Smooth muscle cell (in vitro differentiated cells): Measurements from ENCODE around the gene PTN. TPM values are rescaled to one million over a fixed set of nuclear protein-coding genes. Genes with fewer than 3 reads are reported as not detected.
"Not testable (repeated sequence)": the region's sequence is repeated elsewhere in the genome, so short reads cannot be mapped to it uniquely, and the experiment has no call there.

Experiments used
- DNase-seq: peaks from one replicate; lab custom pipeline; 2025; ENCODE audit not compliant: unreplicated experiment; lab: John Stamatoyannopoulos, UW
- H2AFZ ChIP-seq: fragments of 200-600 bp; sonication (generic); 2 replicates; pipeline ENCODE4 v1.6.0; 2016; ENCODE audit warnings: antibody characterized with exemption, low read depth, mild to moderate bottlenecking
- H3F3A ChIP-seq: fragments of 200-600 bp; sonication (generic); 2 replicates; pipeline ENCODE4 v1.6.0; 2017; ENCODE audit warnings: antibody characterized with exemption, low read depth
- H3K27ac ChIP-seq: fragments of 200-600 bp; sonication (generic); 2 replicates; pipeline ENCODE4 v1.5.1; 2016; ENCODE audit warnings: low read depth, mild to moderate bottlenecking
- H3K27me3 ChIP-seq: fragments of 200-600 bp; sonication (generic); 2 replicates; pipeline ENCODE4 v1.6.1; 2016; ENCODE audit warnings: low read depth, mild to moderate bottlenecking
- H3K36me3 ChIP-seq: fragments of 200-600 bp; sonication (generic); 2 replicates; pipeline ENCODE4 v1.5.1; 2016; ENCODE audit warnings: low read depth
- H3K4me1 ChIP-seq: fragments of 200-600 bp; sonication (generic); 2 replicates; pipeline ENCODE4 v1.5.1; 2016; ENCODE audit warnings: low read depth
- H3K4me2 ChIP-seq: fragments of 200-600 bp; sonication (generic); 2 replicates; pipeline ENCODE4 v1.6.0; 2016; ENCODE audit warnings: mild to moderate bottlenecking
- H3K4me3 ChIP-seq: fragments of 200-600 bp; sonication (generic); 2 replicates; pipeline ENCODE4 v1.5.1; 2016; ENCODE audit warnings: mild to moderate bottlenecking
- H3K79me2 ChIP-seq: fragments of 200-600 bp; sonication (generic); 2 replicates; pipeline ENCODE4 v1.6.0; 2016; ENCODE audit warnings: low read depth, mild to moderate bottlenecking
- H3K9ac ChIP-seq: fragments of 200-600 bp; sonication (generic); 2 replicates; pipeline ENCODE4 v1.6.0; 2016; ENCODE audit warnings: low read depth
- H3K9me3 ChIP-seq: fragments of 200-600 bp; sonication (generic); replicated peaks from 2 replicates; pipeline ENCODE4 v1.5.1; 2016; ENCODE audit warnings: low read depth
- H4K20me1 ChIP-seq: fragments of 200-600 bp; sonication (generic); 2 replicates; pipeline ENCODE4 v1.6.0; 2016; ENCODE audit warnings: low read depth
- WGBS: methylation state at CpG from one replicate; pipeline ENCODE4 v1.1.7; 2016; ENCODE audit warnings: low lambda C conversion rate; 5-methylcytosine and 5-hydroxymethylcytosine counted together
- polyA plus RNA-seq: library from polyadenylated mRNA; unstranded; fragments of >200 nt; fragmentation: Nextera tagmentation; extraction: Ambion mirVana; gene quantifications from 2 replicates; pipeline ENCODE4 v1.2.1, GENCODE V29; 2016
- total RNA-seq: library from RNA; depleted of rRNA; stranded (reverse); fragments of >200 nt; gene quantifications from 2 replicates; pipeline ENCODE4 v1.2.3, GENCODE V29; 2014
- TF ChIP-seq, protein P1 (sequence below): fragments of 200-600 bp; sonication (generic); IDR thresholded peaks from 2 replicates; pipeline ENCODE4 v1.5.1; 2017; ENCODE audit warnings: borderline replicate concordance, mild to moderate bottlenecking, antibody characterized with exemption; ENCODE audit not compliant: insufficient read depth, poor library complexity, severe bottlenecking

The PTN gene
- total and polyA plus RNA-seq, 2 experiments from 2014 or later = 8.9 to 15.1 TPM

DNA sequence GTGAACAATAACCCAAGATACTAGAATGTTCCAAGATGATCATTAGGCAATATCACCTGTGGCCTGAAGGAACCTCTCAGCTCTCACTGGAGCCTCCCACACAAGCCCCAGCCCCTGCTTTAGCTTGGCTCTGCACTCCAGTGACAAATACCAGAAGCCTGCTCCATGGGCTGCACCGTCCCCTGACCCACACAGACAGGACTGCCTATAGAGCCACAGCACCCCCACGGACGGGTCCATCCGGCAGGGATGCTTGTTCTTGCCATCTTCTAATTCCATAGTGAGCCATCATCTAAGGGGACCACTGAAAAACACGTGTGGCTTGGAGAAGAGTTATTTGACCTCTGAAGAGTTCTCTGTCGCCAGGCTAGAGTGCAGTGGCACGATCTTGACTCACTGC lies 100.9 kb downstream of the PTN start:
- no peaks in the 10 kb centered on the region for H3K27me3 ChIP-seq
- no peak for DNase-seq
- no peaks in the 10 kb centered on the region for H3F3A ChIP-seq
- whole genome bisulfite sequencing = 97% methylated on average over 7 of the region's 7 CpGs
- H4K20me1 ChIP-seq = no peaks in the 10 kb centered on the region
- no peak overlapping the region for H3K4me3 ChIP-seq
- no peaks in the 10 kb centered on the region for H3K36me3 ChIP-seq
- no peaks in the 10 kb centered on the region for H3K4me1 ChIP-seq
- H2AFZ ChIP-seq = no peak overlapping the region
- no peaks in the 10 kb centered on the region for H3K9me3 ChIP-seq
- H3K9ac ChIP-seq = no peak overlapping the region
- H3K27ac ChIP-seq = no peak overlapping the region
- no peaks in the 10 kb centered on the region for H3K79me2 ChIP-seq
- no peak overlapping the region for H3K4me2 ChIP-seq
- TF ChIP-seq, protein P1, sequence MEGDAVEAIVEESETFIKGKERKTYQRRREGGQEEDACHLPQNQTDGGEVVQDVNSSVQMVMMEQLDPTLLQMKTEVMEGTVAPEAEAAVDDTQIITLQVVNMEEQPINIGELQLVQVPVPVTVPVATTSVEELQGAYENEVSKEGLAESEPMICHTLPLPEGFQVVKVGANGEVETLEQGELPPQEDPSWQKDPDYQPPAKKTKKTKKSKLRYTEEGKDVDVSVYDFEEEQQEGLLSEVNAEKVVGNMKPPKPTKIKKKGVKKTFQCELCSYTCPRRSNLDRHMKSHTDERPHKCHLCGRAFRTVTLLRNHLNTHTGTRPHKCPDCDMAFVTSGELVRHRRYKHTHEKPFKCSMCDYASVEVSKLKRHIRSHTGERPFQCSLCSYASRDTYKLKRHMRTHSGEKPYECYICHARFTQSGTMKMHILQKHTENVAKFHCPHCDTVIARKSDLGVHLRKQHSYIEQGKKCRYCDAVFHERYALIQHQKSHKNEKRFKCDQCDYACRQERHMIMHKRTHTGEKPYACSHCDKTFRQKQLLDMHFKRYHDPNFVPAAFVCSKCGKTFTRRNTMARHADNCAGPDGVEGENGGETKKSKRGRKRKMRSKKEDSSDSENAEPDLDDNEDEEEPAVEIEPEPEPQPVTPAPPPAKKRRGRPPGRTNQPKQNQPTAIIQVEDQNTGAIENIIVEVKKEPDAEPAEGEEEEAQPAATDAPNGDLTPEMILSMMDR = no peak

DNA sequence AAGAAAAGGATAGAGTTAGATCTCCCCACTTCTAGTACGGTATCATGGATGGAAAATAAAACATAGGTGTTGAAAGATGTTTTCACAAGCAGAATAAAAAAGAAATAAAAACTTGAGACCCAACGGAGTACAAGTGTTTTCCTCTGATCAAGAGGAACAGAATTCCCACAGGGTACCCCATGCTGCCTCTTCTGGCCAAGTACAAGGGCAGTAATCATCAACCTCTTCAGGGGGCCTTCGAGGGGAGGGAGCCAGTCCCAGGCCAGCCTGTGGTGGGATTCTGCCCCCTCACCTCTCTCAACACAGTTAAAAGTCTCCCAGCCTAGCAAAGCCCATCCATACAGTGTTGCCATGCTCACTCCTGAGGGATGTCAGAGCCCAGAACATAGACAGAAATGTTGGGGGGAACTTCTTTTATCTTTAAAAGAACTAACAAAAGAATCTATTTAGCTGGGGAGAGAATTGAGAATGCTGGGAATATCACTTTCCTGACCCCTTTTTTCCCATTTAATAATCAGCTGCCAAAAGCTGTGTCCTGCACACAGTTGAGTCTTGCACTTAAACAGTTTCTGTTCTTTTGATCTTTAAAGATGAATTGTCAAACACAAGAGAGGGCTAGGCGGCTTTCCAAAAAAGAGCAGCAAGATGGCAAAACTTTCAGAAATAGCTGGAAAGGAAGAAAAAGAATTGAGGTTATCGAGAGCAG lies 101.7 kb downstream of the PTN start:
- H3K4me1 ChIP-seq = no peaks in the 10 kb centered on the region
- H2AFZ ChIP-seq = no peak overlapping the region
- H3K9me3 ChIP-seq = no peaks in the 10 kb centered on the region
- 83% methylated on average over 5 of the region's 5 CpGs for WGBS
- no peak for DNase-seq
- no peaks in the 10 kb centered on the region for H3K27me3 ChIP-seq
- TF ChIP-seq, protein P1 = no peak
- no peaks in the 10 kb centered on the region for H3F3A ChIP-seq
- H3K79me2 ChIP-seq = no peaks in the 10 kb centered on the region
- H3K4me2 ChIP-seq = no peak overlapping the region
- no peaks in the 10 kb centered on the region for H3K36me3 ChIP-seq
- H3K9ac ChIP-seq = no peak overlapping the region
- no peak overlapping the region for H3K27ac ChIP-seq
- H4K20me1 ChIP-seq = no peaks in the 10 kb centered on the region
- H3K4me3 ChIP-seq = no peak overlapping the region

DNA sequence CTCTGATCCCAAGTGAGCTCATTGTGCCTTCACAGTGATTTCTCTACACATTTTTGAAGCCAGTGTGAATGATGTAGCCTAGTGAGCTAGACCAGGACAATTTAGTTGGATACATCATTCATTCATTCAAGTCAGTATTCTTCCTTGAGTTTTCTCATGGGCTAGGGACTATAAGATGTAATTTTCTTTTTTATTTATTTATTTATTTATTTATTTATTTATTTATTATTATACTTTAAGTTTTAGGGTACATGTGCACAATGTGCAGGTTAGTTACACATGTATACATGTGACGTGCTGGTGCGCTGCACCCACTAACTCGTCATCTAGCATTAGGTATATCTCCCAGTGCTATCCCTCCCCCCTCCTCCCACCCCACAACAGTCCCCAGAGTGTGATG lies 104.3 kb downstream of the PTN start:
- H3K9ac ChIP-seq, H3K9me3 ChIP-seq, H3K36me3 ChIP-seq, H4K20me1 ChIP-seq, H3K27me3 ChIP-seq, H2AFZ ChIP-seq, H3K27ac ChIP-seq, H3K4me3 ChIP-seq, H3K79me2 ChIP-seq, H3K4me2 ChIP-seq, H3K4me1 ChIP-seq, DNase-seq, H3F3A ChIP-seq: not testable (repeated sequence)
- WGBS = 94% methylated on average over 3 of the region's 3 CpGs

DNA sequence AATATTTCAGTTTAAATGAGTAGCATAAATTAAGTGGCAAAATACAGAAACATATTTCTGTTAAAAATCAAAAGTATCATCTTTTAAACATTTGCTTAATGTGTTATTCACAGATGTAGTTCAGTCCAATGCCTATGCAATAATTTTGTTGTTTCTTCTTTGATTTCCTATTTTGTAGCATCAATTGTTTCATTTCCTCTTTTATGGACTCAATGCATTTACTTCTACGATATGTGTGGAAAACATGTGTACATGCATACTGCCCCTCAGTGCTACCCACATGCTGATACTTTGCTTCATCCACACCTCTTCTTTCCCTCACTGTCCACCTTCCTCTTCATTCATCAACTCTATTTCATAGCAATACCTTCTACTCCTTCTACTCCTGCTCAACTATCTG lies 108.1 kb downstream of the PTN start:
- H3K36me3 ChIP-seq = no peaks in the 10 kb centered on the region
- H3K27me3 ChIP-seq = no peaks in the 10 kb centered on the region
- H3K9ac ChIP-seq = no peak overlapping the region
- no peak overlapping the region for H2AFZ ChIP-seq
- no peak for DNase-seq
- no peak overlapping the region for H3K4me2 ChIP-seq
- H3K27ac ChIP-seq = no peak overlapping the region
- no peaks in the 10 kb centered on the region for H3K79me2 ChIP-seq
- H3K9me3 ChIP-seq = no peaks in the 10 kb centered on the region
- no peaks in the 10 kb centered on the region for H4K20me1 ChIP-seq
- no peak overlapping the region for H3K4me3 ChIP-seq
- TF ChIP-seq, protein P1 = no peak
- H3K4me1 ChIP-seq = no peaks in the 10 kb centered on the region
- no peaks in the 10 kb centered on the region for H3F3A ChIP-seq
- WGBS = 100% methylated on average over 1 of the region's 1 CpG
